ENCODE measurements around the gene LTBP3. TPM values are rescaled to one million over a fixed set of nuclear protein-coding genes. Genes with fewer than 3 reads are reported as not detected.

LTBP3 gene
- total RNA-seq, 1 donor from 2014 or later = 22.5 TPM

- H3K36me3 Mint-ChIP-seq (ENCODE audit: low read depth) = peaks cover 26% of the 10 kb centered on the region
- H3K4me1 Mint-ChIP-seq = peaks cover 65% of the 10 kb centered on the region
- TF ChIP-seq CTCF (conservative IDR thresholded peaks at IDR 0.05) = no peak
- no peak overlapping the region for H3K4me3 Mint-ChIP-seq
- peaks cover 32% of the 10 kb centered on the region for H3K27me3 Mint-ChIP-seq (ENCODE audit: low read depth)
- DNase-seq (ENCODE audit: low read depth, low spot score) = no peak
- no peaks in the 10 kb centered on the region for H3K9me3 Mint-ChIP-seq
- H3K27ac Mint-ChIP-seq (ENCODE audit: unreplicated experiment) = no peak overlapping the region
These were observed 57.0 kb downstream of the LTBP3 start for GRCh38 chr11:65501186-65501471.

GRCh38 chr11:65500387-65501185, 57.6 kb downstream of the LTBP3 start:
- no peak for TF ChIP-seq CTCF (conservative IDR thresholded peaks at IDR 0.05)
- Mint-ChIP-seq H3K36me3 (ENCODE audit: low read depth) (peaks cover 20% of the 10 kb centered on the region), H3K4me1 (peaks cover 62% of the 10 kb centered on the region), H3K27me3 (ENCODE audit: low read depth) (peaks cover 27% of the 10 kb centered on the region), H3K9me3 (no peaks in the 10 kb centered on the region), H3K4me3 (no peak overlapping the region), H3K27ac (ENCODE audit: unreplicated experiment) (no peak overlapping the region)
- peak; percentile 26 for DNase-seq (ENCODE audit: low read depth, low spot score)

- no peak for TF ChIP-seq CTCF (conservative IDR thresholded peaks at IDR 0.05)
- no peak for DNase-seq (ENCODE audit: low read depth, low spot score)
- H3K36me3 Mint-ChIP-seq (ENCODE audit: low read depth) = peaks cover 15% of the 10 kb centered on the region
These were observed 58.3 kb downstream of the LTBP3 start for GRCh38 chr11:65499713-65500386.

GRCh38 chr11:65498977-65499712, 59.0 kb downstream of the LTBP3 start, which contains the start of gene MALAT1:
Gene MALAT1, plus strand, starts transcription at chr11:65499045.
- no peak within 1 kb of the TSS for H3K27ac Mint-ChIP-seq (ENCODE audit: unreplicated experiment)
- H3K36me3 Mint-ChIP-seq (ENCODE audit: low read depth) = peaks cover 8% of the 10 kb centered on the region
- H3K9me3 Mint-ChIP-seq = no peaks in the 10 kb centered on the region
- no peak within 1 kb of the TSS for H3K4me3 Mint-ChIP-seq
- TF ChIP-seq CTCF (conservative IDR thresholded peaks at IDR 0.05) = no peak
- peaks cover 15% of the 10 kb centered on the region for H3K27me3 Mint-ChIP-seq (ENCODE audit: low read depth)
- DNase-seq (ENCODE audit: low read depth, low spot score) = peak; percentile 99
- H3K4me1 Mint-ChIP-seq = peaks cover 55% of the 10 kb centered on the region

More at GRCh38 chr11:65499713-65500386, 58.3 kb downstream of the LTBP3 start:
- Mint-ChIP-seq H3K4me3 (no peak overlapping the region), H3K4me1 (peaks cover 55% of the 10 kb centered on the region), H3K9me3 (no peaks in the 10 kb centered on the region), H3K27me3 (ENCODE audit: low read depth) (peaks cover 22% of the 10 kb centered on the region), H3K27ac (ENCODE audit: unreplicated experiment) (no peak overlapping the region)

- Mint-ChIP-seq H3K27me3 (ENCODE audit: low read depth) (peaks cover 10% of the 10 kb centered on the region), H3K27ac (ENCODE audit: unreplicated experiment) (no peak overlapping the region), H3K36me3 (ENCODE audit: low read depth) (peaks cover 3% of the 10 kb centered on the region), H3K9me3 (no peaks in the 10 kb centered on the region), H3K4me3 (no peak overlapping the region), H3K4me1 (peaks cover 55% of the 10 kb centered on the region)
- no peak for DNase-seq (ENCODE audit: low read depth, low spot score)
- no peak for TF ChIP-seq CTCF (conservative IDR thresholded peaks at IDR 0.05)
These were observed 59.5 kb downstream of the LTBP3 start for GRCh38 chr11:65498727-65498976.

All from neural crest cell (in vitro differentiated cells).